Stimulated activated naive CD8-positive, alpha-beta T cell treated with anti-CD3 and anti-CD28 coated beads, Interleukin-15, amount 100 ng/mL, for 72 hours (primary cell): ENCODE data around the gene TBCD.
"Not testable (repeated sequence)": the region's sequence is repeated elsewhere in the genome, so short reads cannot be mapped to it uniquely, and the experiment has no call there.

Experiments
- ATAC-seq: fragments of 150-1000 bp; cut with Tn5 transposase; 2 replicates; pipeline ENCODE4 v1.10.0; 2021; ENCODE audit warnings: mild to moderate bottlenecking, moderate library complexity
- DNase-seq, 2 donors: peaks; one replicate each; pipeline ENCODE4 v3.0.0; 2021 to 2022
- H3K27ac Mint-ChIP-seq, 2 donors: one replicate each; pipeline ENCODE4 v1.8.0; 2022; ENCODE audit warnings: mild to moderate bottlenecking in 2 of 2, mixed read lengths in 2 of 2, moderate library complexity in 2 of 2
- H3K27me3 Mint-ChIP-seq: one replicate; pipeline ENCODE4 v1.8.0; 2022; ENCODE audit warnings: mixed read lengths
- H3K4me1 Mint-ChIP-seq: one replicate; pipeline ENCODE4 v1.8.0; 2022; ENCODE audit warnings: mild to moderate bottlenecking, mixed read lengths
- H3K4me3 Mint-ChIP-seq, 2 donors: one replicate each; pipeline ENCODE4 v1.8.0; 2022; ENCODE audit warnings: mild to moderate bottlenecking in 2 of 2, mixed read lengths in 2 of 2, moderate library complexity in 1 of 2
- H3K9me3 Mint-ChIP-seq, 2 donors: one replicate each; pipeline ENCODE4 v1.8.0; 2022; ENCODE audit warnings: mixed read lengths in 2 of 2

TBCD gene

GRCh38 chr17:82977606-82978005 is 225.7 kb downstream of the TBCD start:
- ATAC-seq (no peak), DNase-seq (no peak)
- Mint-ChIP-seq H3K9me3 (no peaks in the 10 kb centered on the region), H3K4me1 (peaks cover 19% of the 10 kb centered on the region), H3K27me3 (no peaks in the 10 kb centered on the region), H3K4me3 (no peak overlapping the region), H3K27ac (no peak overlapping the region)

- DNase-seq (no peak), ATAC-seq (peak; percentile 88)
- H3K27me3 Mint-ChIP-seq, result no peaks in the 10 kb centered on the region
- H3K4me1 Mint-ChIP-seq, result peaks cover 19% of the 10 kb centered on the region
- no peaks in the 10 kb centered on the region for H3K9me3 Mint-ChIP-seq
- peak overlapping the region; percentile 49 to 73 for H3K4me3 Mint-ChIP-seq
- H3K27ac Mint-ChIP-seq, result peak overlapping the region; percentile 13 to 93
Measured at GRCh38 chr17:82978765-82979349, 227.0 kb downstream of the TBCD start.

GRCh38 chr17:82979718-82980117 is 227.9 kb downstream of the TBCD start:
- DNase-seq, result no peak
- Mint-ChIP-seq H3K9me3 (no peaks in the 10 kb centered on the region), H3K27me3 (no peaks in the 10 kb centered on the region), H3K27ac (no peak overlapping the region), H3K4me3 (no peak overlapping the region), H3K4me1 (peaks cover 23% of the 10 kb centered on the region)
- no peak for ATAC-seq

GRCh38 chr17:82980632-82981031 is 228.8 kb downstream of the TBCD start:
- no peak for ATAC-seq

GRCh38 chr17:82981141-82981730 is 229.4 kb downstream of the TBCD start:
- H3K4me3 Mint-ChIP-seq, result no peak overlapping the region
- H3K4me1 Mint-ChIP-seq, result peaks cover 38% of the 10 kb centered on the region
- ATAC-seq (no peak), DNase-seq (no peak)
- no peaks in the 10 kb centered on the region for H3K9me3 Mint-ChIP-seq
- H3K27me3 Mint-ChIP-seq, result no peaks in the 10 kb centered on the region
- no peak overlapping the region for H3K27ac Mint-ChIP-seq

More at GRCh38 chr17:82980632-82981031, 228.8 kb downstream of the TBCD start:
- Mint-ChIP-seq H3K4me3 (no peak overlapping the region), H3K27me3 (no peaks in the 10 kb centered on the region), H3K9me3 (no peaks in the 10 kb centered on the region), H3K4me1 (peaks cover 32% of the 10 kb centered on the region), H3K27ac (no peak overlapping the region)
- no peak for DNase-seq

GRCh38 chr17:82983510-82984248 is 231.8 kb downstream of the TBCD start:
- Mint-ChIP-seq H3K4me1 (peaks cover 42% of the 10 kb centered on the region), H3K9me3 (no peaks in the 10 kb centered on the region), H3K27me3 (no peaks in the 10 kb centered on the region), H3K4me3 (no peak overlapping the region), H3K27ac (no peak overlapping the region)
- ATAC-seq (no peak), DNase-seq (no peak)

GRCh38 chr17:82984249-82984617 is 232.4 kb downstream of the TBCD start:
- H3K4me3 Mint-ChIP-seq, H3K27me3 Mint-ChIP-seq, H3K27ac Mint-ChIP-seq, ATAC-seq, H3K9me3 Mint-ChIP-seq, DNase-seq: not testable (repeated sequence)
- peaks cover 37% of the 10 kb centered on the region for H3K4me1 Mint-ChIP-seq

- peak overlapping the region in 1 of 2 donors; percentile 75 for H3K4me3 Mint-ChIP-seq
- peaks cover 35% of the 10 kb centered on the region for H3K4me1 Mint-ChIP-seq
- H3K27ac Mint-ChIP-seq, result no peak overlapping the region
- peak; percentile 10 for ATAC-seq
- no peaks in the 10 kb centered on the region for H3K9me3 Mint-ChIP-seq
- no peak for DNase-seq
- no peaks in the 10 kb centered on the region for H3K27me3 Mint-ChIP-seq
Measured at GRCh38 chr17:82984751-82985427, 233.0 kb downstream of the TBCD start.

GRCh38 chr17:82985428-82985805 is 233.6 kb downstream of the TBCD start:
- no peak for DNase-seq
- Mint-ChIP-seq H3K4me1 (peaks cover 35% of the 10 kb centered on the region), H3K9me3 (no peaks in the 10 kb centered on the region), H3K27me3 (no peaks in the 10 kb centered on the region), H3K27ac (peak overlapping the region; percentile 57 to 86), H3K4me3 (peak overlapping the region; percentile 69 to 75)
- no peak for ATAC-seq

- ATAC-seq, result peak; percentile 97
- peak; percentile 52 to 57 for DNase-seq
- Mint-ChIP-seq H3K4me3 (peak overlapping the region; percentile 69 to 75), H3K27me3 (no peaks in the 10 kb centered on the region), H3K9me3 (no peaks in the 10 kb centered on the region), H3K4me1 (peaks cover 35% of the 10 kb centered on the region), H3K27ac (peak overlapping the region; percentile 66 to 81)
Measured at GRCh38 chr17:82985973-82986372, 234.1 kb downstream of the TBCD start.

GRCh38 chr17:82989051-82989450 is 237.2 kb downstream of the TBCD start:
- H3K27me3 Mint-ChIP-seq, ATAC-seq, DNase-seq, H3K27ac Mint-ChIP-seq, H3K4me3 Mint-ChIP-seq: not testable (repeated sequence)
- H3K4me1 Mint-ChIP-seq, result peaks cover 41% of the 10 kb centered on the region
- peaks cover 17 to 22% of the 10 kb centered on the region in 2 donors for H3K9me3 Mint-ChIP-seq

GRCh38 chr17:82989881-82990280 is 238.0 kb downstream of the TBCD start:
- H3K27me3 Mint-ChIP-seq, result no peaks in the 10 kb centered on the region

GRCh38 chr17:82993005-82993404 is 241.1 kb downstream of the TBCD start:
- H3K4me1 Mint-ChIP-seq, result peaks cover 13% of the 10 kb centered on the region
- peak overlapping the region in 1 of 2 donors; percentile 13 for H3K27ac Mint-ChIP-seq
- no peak for ATAC-seq
- H3K4me3 Mint-ChIP-seq, result no peak overlapping the region
- H3K9me3 Mint-ChIP-seq, result peaks cover 17 to 23% of the 10 kb centered on the region in 2 donors
- no peak for DNase-seq
- no peaks in the 10 kb centered on the region for H3K27me3 Mint-ChIP-seq

More at GRCh38 chr17:82989881-82990280, 238.0 kb downstream of the TBCD start:
- no peak overlapping the region for H3K4me3 Mint-ChIP-seq
- ATAC-seq, result no peak
- H3K4me1 Mint-ChIP-seq, result peaks cover 35% of the 10 kb centered on the region
- no peak for DNase-seq
- H3K27ac Mint-ChIP-seq, result no peak overlapping the region
- H3K9me3 Mint-ChIP-seq, result peaks cover 17 to 23% of the 10 kb centered on the region in 2 donors
